GM12873 (cell line): Measurements from ENCODE around the gene MCC.

Source experiments
- CTCF ChIP-seq: IDR thresholded peaks from 2 replicates; pipeline ENCODE4 v1.5.1; 2012; ENCODE audit warnings: low read depth, mild to moderate bottlenecking, moderate library complexity, low read length, control low read depth; ENCODE audit not compliant: insufficient read depth; ENCODE audit errors: missing control alignments

The MCC gene

GRCh38 chr5:113017881-113018635, 470.2 kb downstream of the MCC start:
- no peak for TF ChIP-seq CTCF

- TF ChIP-seq CTCF = no peak
These were observed 482.8 kb downstream of the MCC start for GRCh38 chr5:113005454-113005853.

GRCh38 chr5:113003763-113004162, 484.5 kb downstream of the MCC start:
- no peak for TF ChIP-seq CTCF

GRCh38 chr5:113002423-113002822, 485.8 kb downstream of the MCC start:
- TF ChIP-seq CTCF = no peak

GRCh38 chr5:113000466-113000865, 487.8 kb downstream of the MCC start:
- no peak for TF ChIP-seq CTCF

GRCh38 chr5:112998296-112998695, 490.0 kb downstream of the MCC start:
- TF ChIP-seq CTCF = no peak

- no peak for TF ChIP-seq CTCF
These were observed 491.4 kb downstream of the MCC start for GRCh38 chr5:112996830-112997374.
